WERI-Rb-1 (cell line): ENCODE measurements around the gene MBLAC2.

Source experiments
- DNase-seq: peaks from one replicate; pipeline ENCODE4 v3.0.0-alpha.2; 2020
- H3K27ac ChIP-seq: fragments of 250-450 bp; sonication (Bioruptor Pico); 2 replicates; pipeline ENCODE4 v1.5.1; 2020; ENCODE audit warnings: mild to moderate bottlenecking, moderate library complexity
- H3K27me3 ChIP-seq: fragments of 250-450 bp; sonication (Bioruptor Pico); 2 replicates; pipeline ENCODE4 v1.5.1; 2021; ENCODE audit warnings: mild to moderate bottlenecking, low read depth, moderate library complexity; ENCODE audit not compliant: insufficient read depth, severe bottlenecking
- H3K36me3 ChIP-seq: fragments of 250-450 bp; sonication (Bioruptor Pico); 2 replicates; pipeline ENCODE4 v1.5.1; 2020; ENCODE audit warnings: mild to moderate bottlenecking, moderate library complexity
- H3K4me3 ChIP-seq: 2 replicates; pipeline ENCODE4 v1.5.1; 2011; ENCODE audit warnings: low read depth, mild to moderate bottlenecking, control low read depth, low read length
- H3K9me3 ChIP-seq: fragments of 250-450 bp; sonication (Bioruptor Pico); 2 replicates; pipeline ENCODE4 v1.5.1; 2021; ENCODE audit warnings: mild to moderate bottlenecking, moderate library complexity; ENCODE audit not compliant: severe bottlenecking
- TF ChIP-seq, protein P1 (sequence below): IDR thresholded peaks from 2 replicates; pipeline ENCODE4 v1.5.1; 2011; ENCODE audit warnings: low read depth, mild to moderate bottlenecking, control low read depth, inconsistent platforms, low read length

MBLAC2 gene

DNA sequence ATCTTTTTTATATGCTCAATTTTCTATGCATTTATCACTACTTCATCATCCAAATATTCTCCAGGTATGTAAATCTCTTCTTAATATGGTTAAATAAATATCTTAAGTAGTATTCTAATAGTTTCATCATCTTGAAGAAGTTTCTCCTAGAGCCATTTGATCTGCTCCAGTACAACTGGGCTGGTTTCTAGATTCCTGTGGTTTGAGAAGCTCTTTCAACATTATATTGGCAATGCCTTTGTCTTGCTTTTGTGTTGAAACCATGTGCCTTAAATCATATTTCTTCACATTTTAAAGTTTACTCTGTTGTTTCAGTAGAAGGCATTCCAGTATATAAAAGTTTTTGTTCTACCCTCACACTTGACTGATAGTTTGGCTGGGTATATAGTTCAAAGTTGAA, 27.6 kb downstream of the MBLAC2 start:
- no peak for DNase-seq

DNA sequence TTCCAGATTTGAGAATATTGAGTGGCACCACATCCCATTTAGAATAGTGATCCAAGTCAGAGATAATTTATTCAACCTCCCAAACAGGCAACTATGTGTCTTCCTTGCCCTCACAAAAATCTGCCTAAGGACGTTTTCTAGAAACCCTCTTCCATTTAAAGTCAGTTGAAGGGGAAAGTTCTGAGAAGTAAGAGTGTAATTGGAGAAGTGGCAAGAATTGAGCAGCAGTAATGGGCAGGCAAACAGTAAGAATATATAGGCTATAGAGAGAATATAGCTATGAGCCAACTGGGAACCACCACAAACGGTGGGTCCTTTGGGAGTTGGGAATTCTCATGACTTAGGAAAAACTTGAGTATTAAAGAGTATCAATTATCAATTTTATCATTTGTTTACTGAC, 33.9 kb downstream of the MBLAC2 start:
- no peak for DNase-seq
- Histone ChIP-seq H3K27ac (no peak overlapping the region), H3K4me3 (no peak overlapping the region), H3K9me3 (no peaks in the 10 kb centered on the region), H3K36me3 (no peaks in the 10 kb centered on the region), H3K27me3 (no peaks in the 10 kb centered on the region)
- TF ChIP-seq, protein P1, sequence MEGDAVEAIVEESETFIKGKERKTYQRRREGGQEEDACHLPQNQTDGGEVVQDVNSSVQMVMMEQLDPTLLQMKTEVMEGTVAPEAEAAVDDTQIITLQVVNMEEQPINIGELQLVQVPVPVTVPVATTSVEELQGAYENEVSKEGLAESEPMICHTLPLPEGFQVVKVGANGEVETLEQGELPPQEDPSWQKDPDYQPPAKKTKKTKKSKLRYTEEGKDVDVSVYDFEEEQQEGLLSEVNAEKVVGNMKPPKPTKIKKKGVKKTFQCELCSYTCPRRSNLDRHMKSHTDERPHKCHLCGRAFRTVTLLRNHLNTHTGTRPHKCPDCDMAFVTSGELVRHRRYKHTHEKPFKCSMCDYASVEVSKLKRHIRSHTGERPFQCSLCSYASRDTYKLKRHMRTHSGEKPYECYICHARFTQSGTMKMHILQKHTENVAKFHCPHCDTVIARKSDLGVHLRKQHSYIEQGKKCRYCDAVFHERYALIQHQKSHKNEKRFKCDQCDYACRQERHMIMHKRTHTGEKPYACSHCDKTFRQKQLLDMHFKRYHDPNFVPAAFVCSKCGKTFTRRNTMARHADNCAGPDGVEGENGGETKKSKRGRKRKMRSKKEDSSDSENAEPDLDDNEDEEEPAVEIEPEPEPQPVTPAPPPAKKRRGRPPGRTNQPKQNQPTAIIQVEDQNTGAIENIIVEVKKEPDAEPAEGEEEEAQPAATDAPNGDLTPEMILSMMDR, result no peak

More for the DNA sequence above, 27.6 kb downstream of the MBLAC2 start:
- H3K36me3 ChIP-seq, result no peaks in the 10 kb centered on the region
- no peak overlapping the region for H3K4me3 ChIP-seq
- H3K27me3 ChIP-seq, result no peaks in the 10 kb centered on the region
- H3K9me3 ChIP-seq, result no peaks in the 10 kb centered on the region
- H3K27ac ChIP-seq, result no peak overlapping the region
- TF ChIP-seq, protein P1, result no peak

DNA sequence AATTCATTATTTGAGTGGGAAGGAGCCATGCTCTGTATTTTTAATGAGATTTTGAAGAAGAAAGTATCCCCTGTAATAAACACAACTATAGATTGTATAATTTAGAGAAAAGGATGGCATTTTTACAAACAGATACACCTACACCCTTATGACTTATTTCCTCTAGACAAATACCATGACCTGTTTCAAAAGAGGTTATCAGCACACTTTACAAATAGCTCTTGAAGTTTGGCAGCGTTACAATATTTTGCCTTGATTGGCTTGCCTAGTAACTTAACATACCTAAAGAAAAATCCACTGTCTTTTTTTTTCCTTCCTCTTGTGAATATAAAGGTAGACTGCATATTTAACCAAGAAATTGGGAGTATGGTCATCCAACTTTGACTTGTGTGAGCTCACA, 36.5 kb downstream of the MBLAC2 start:
- no peak overlapping the region for H3K4me3 ChIP-seq
- no peaks in the 10 kb centered on the region for H3K36me3 ChIP-seq
- TF ChIP-seq, protein P1, result no peak
- no peaks in the 10 kb centered on the region for H3K9me3 ChIP-seq
- DNase-seq, result no peak
- no peak overlapping the region for H3K27ac ChIP-seq
- H3K27me3 ChIP-seq, result no peaks in the 10 kb centered on the region

DNA sequence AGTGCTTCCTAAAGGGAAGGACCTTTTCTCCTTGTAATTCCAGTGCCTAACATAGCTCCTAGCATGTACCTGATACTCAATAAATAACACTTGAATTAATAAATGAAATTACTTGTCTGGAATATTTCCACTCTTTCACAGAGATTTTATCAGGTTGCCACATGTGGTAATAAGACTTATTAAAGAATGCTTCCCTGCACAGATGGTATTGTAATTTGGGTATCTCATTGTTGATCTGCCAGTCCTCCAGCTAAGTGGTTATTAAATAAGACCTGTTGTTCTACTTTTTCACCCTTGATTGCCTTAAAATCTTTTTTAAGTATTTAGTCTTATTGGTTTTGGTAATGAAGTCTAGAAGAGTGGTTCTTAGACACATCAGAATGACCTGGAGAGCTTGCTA, 36.9 kb downstream of the MBLAC2 start:
- no peak for DNase-seq
- H3K27ac ChIP-seq, result no peak overlapping the region
- TF ChIP-seq, protein P1, result no peak

DNA sequence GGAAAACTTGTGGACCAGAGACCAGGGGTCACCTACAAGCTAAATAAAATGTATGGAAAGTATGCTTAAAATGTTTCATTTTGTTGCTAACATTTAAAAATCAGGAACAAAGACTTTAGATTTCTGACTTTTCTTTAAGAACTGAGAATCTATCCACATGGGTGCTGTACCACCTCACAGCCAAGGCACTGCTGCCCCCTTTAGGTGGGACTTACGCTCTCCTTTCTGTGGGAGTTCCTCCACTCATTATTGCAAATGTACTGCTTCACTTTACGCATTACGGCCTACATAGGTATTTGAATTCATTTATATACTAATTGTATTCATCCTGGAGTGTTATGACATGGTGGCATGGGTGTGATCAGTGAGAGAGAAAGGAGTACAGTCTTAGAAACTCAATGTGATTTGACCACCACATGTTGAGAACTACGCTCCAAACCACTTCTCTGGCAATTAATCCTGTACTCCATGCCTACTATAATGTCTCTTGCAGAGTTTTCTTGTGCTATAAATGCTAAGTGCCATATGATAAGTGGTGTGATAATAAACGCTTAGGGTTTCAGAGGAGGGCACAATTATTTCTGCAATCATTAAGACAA, 40.4 kb downstream of the MBLAC2 start:
- no peaks in the 10 kb centered on the region for H3K27me3 ChIP-seq
- TF ChIP-seq, protein P1, result peak; percentile 85
- H3K9me3 ChIP-seq, result no peaks in the 10 kb centered on the region
- no peak overlapping the region for H3K4me3 ChIP-seq
- H3K27ac ChIP-seq, result no peak overlapping the region
- H3K36me3 ChIP-seq, result no peaks in the 10 kb centered on the region
- DNase-seq, result peak; percentile 76

More for the DNA sequence above, 36.9 kb downstream of the MBLAC2 start:
- no peaks in the 10 kb centered on the region for H3K27me3 ChIP-seq
- H3K9me3 ChIP-seq, result no peaks in the 10 kb centered on the region
- H3K4me3 ChIP-seq, result no peak overlapping the region
- H3K36me3 ChIP-seq, result no peaks in the 10 kb centered on the region

DNA sequence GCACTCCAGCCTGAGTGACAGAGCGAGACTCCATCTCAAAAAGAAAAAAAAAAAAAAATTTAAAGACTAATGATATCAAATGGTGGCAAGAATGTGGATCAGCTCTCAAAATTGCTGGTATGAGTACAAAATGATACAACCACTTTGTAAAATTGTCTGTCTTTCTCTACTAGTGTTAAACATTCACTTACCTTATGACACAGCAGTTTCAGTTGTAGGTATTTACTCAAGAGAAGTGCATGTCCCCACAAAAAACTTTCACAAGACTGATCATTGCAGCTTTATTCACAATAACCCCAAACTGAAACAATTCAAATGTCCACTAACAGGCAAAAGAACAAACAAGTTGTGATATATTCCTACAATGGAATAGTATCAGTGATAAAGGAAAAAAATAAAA, 50.3 kb downstream of the MBLAC2 start:
- Histone ChIP-seq H3K36me3 (no peaks in the 10 kb centered on the region), H3K27ac (no peak overlapping the region), H3K27me3 (no peaks in the 10 kb centered on the region), H3K4me3 (no peak overlapping the region), H3K9me3 (no peaks in the 10 kb centered on the region)
- TF ChIP-seq, protein P1, result no peak
- DNase-seq, result no peak
